GM12878 (cell line): ENCODE measurements around the gene AK8. TPM values are rescaled to one million over a fixed set of nuclear protein-coding genes. Genes with fewer than 3 reads are reported as not detected.

Experiments used
- ATAC-seq: fragments of 200-7000 bp; cut with Tn5 transposase; 3 replicates; pipeline ENCODE4 v1.9.1; 2020; ENCODE audit warnings: mild to moderate bottlenecking, moderate library complexity
- BruUV-seq: library from RNA; stranded (reverse); fragments of 400-500 nt; replicated peaks from 2 replicates; lab custom pipeline; 2021; lab: Mats Ljungman, UMichigan
- CTCF ChIA-PET: fragments of 300-600 bp; sonication (Branson Sonifier 250); formaldehyde crosslinking; extraction: SDS; loops from one replicate; lab custom pipeline; 2021; ENCODE audit warnings: inconsistent platforms; lab: Yijun Ruan, JAX
- POLR2A ChIA-PET: fragments of 350-600 bp; formaldehyde crosslinking; extraction: SDS; loops from one replicate; lab custom pipeline; 2021; ENCODE audit warnings: inconsistent platforms; lab: Charles Lee
- RAD21 ChIA-PET: fragments of 300-600 bp; sonication (Branson Sonifier 250); formaldehyde crosslinking; loops from one replicate; lab custom pipeline; 2023; ENCODE audit warnings: antibody characterized with exemption; ENCODE audit not compliant: unreplicated experiment; lab: Charles Lee
- SMC1A ChIA-PET: fragments of 300-600 bp; sonication (Branson Sonifier 250); formaldehyde crosslinking; loops from one replicate; lab custom pipeline; 2023; ENCODE audit not compliant: unreplicated experiment, uncharacterized antibody; lab: Charles Lee
- DNase-seq: peaks from one replicate; pipeline ENCODE4 v3.0.0-alpha.2; 2011; ENCODE audit warnings: low read depth, low spot score
- FAIRE-seq: peaks from 3 replicates; lab custom pipeline; 2011; peaks lifted over from hg19 to GRCh38; lab: Jason Lieb, UNC
- H2AFZ ChIP-seq: 2 replicates; pipeline ENCODE4 v1.6.0; 2011; ENCODE audit warnings: low read depth, low read length, control low read depth; ENCODE audit not compliant: control insufficient read depth
- H3K27ac ChIP-seq: 2 replicates; pipeline ENCODE4 v1.5.1; 2011; ENCODE audit warnings: control low read depth; ENCODE audit not compliant: control insufficient read depth, insufficient read depth
- H3K27me3 ChIP-seq, 2 experiments: replicated peaks in 1 of 2; 2 replicates each; pipeline versions ENCODE4 v1.6.0 to v1.6.1; 2011; ENCODE audit warnings: low read length in 1 of 2; ENCODE audit not compliant: control insufficient read depth in 2 of 2, insufficient read depth in 2 of 2
- H3K36me3 ChIP-seq, 2 experiments: 2 replicates each; pipeline ENCODE4 v1.5.1; 2011; ENCODE audit warnings: low read length in 1 of 2; ENCODE audit not compliant: control insufficient read depth in 2 of 2, insufficient read depth in 2 of 2
- H3K4me1 ChIP-seq: 2 replicates; pipeline ENCODE4 v1.6.1; 2011; ENCODE audit warnings: mild to moderate bottlenecking, low read length, moderate library complexity, mixed read lengths; ENCODE audit not compliant: control insufficient read depth, insufficient read depth
- H3K4me2 ChIP-seq: 2 replicates; pipeline ENCODE4 v1.6.0; 2011; ENCODE audit warnings: control low read depth; ENCODE audit not compliant: control insufficient read depth, insufficient read depth
- H3K4me3 ChIP-seq: fragments of 200-600 bp; sonication (generic); 2 replicates; pipeline ENCODE4 v1.5.1; 2016
- H3K79me2 ChIP-seq: 2 replicates; pipeline ENCODE4 v1.6.0; 2011; ENCODE audit warnings: low read length; ENCODE audit not compliant: control insufficient read depth, insufficient read depth
- H3K9ac ChIP-seq: 2 replicates; pipeline ENCODE4 v1.8.0; 2011; ENCODE audit warnings: low read length, control low read depth, mixed read lengths; ENCODE audit not compliant: control insufficient read depth, insufficient read depth
- H3K9me3 ChIP-seq: replicated peaks from 3 replicates; pipeline ENCODE4 v1.5.1; 2011; ENCODE audit warnings: mild to moderate bottlenecking, low read length; ENCODE audit not compliant: control insufficient read depth, insufficient read depth
- H4K20me1 ChIP-seq: 2 replicates; pipeline ENCODE4 v1.6.0; 2011; ENCODE audit not compliant: control insufficient read depth, insufficient read depth
- CREB1 ChIP-seq: IDR thresholded peaks from 2 replicates; pipeline ENCODE4 v1.6.1; 2012; ENCODE audit warnings: low read depth, mild to moderate bottlenecking, inconsistent platforms
- ESRRA ChIP-seq: IDR thresholded peaks from 2 replicates; pipeline ENCODE4 v1.6.1; 2012; ENCODE audit warnings: mild to moderate bottlenecking, low read length, improper control_type of control experiment
- GABPA ChIP-seq: IDR thresholded peaks from 2 replicates; pipeline ENCODE4 v1.6.1; 2014; ENCODE audit warnings: antibody characterized with exemption, low read depth, mild to moderate bottlenecking, inconsistent platforms
- HSF1 ChIP-seq: fragments of 150-350 bp; IDR thresholded peaks from 2 replicates; pipeline ENCODE4 v1.6.1; 2014; ENCODE audit warnings: mild to moderate bottlenecking, low read depth, low read length
- IKZF2 ChIP-seq, 2 experiments: fragments of 450-650 bp; IDR thresholded peaks; 2 replicates each; pipeline ENCODE4 v1.6.1; 2017; ENCODE audit warnings: mild to moderate bottlenecking in 2 of 2, moderate library complexity in 2 of 2
- IRF5 ChIP-seq: fragments of 450-650 bp; IDR thresholded peaks from 2 replicates; pipeline ENCODE4 v1.6.1; 2017; ENCODE audit warnings: borderline replicate concordance
- KLF5 ChIP-seq: fragments of 450-650 bp; IDR thresholded peaks from 2 replicates; pipeline ENCODE4 v1.6.1; 2014; ENCODE audit warnings: mild to moderate bottlenecking; ENCODE audit not compliant: partially characterized antibody
- NR2C1 ChIP-seq: fragments of 450-650 bp; IDR thresholded peaks from 2 replicates; pipeline ENCODE4 v1.6.1; 2017; ENCODE audit warnings: antibody characterized with exemption, mild to moderate bottlenecking, moderate library complexity
- NRF1 ChIP-seq: conservative IDR thresholded peaks from 2 replicates; pipeline ENCODE4 v1.6.1; 2011; ENCODE audit warnings: mild to moderate bottlenecking, low read depth, low read length, improper control_type of control experiment
- POLR2A ChIP-seq: IDR thresholded peaks from 2 replicates; pipeline ENCODE4 v1.6.1; 2011; ENCODE audit warnings: low read depth, mild to moderate bottlenecking, low read length
- POU2F2 ChIP-seq: IDR thresholded peaks from 3 replicates; pipeline ENCODE4 v1.6.1; 2011; ENCODE audit warnings: low read depth, mild to moderate bottlenecking, low read length, borderline replicate concordance
- RAD21 ChIP-seq: IDR thresholded peaks from 2 replicates; pipeline ENCODE4 v1.6.1; 2011; ENCODE audit warnings: mild to moderate bottlenecking, low read depth, low read length, moderate library complexity; ENCODE audit not compliant: insufficient read depth
- RELA ChIP-seq: fragments of 450-650 bp; IDR thresholded peaks from 2 replicates; pipeline ENCODE4 v1.8.0; 2014; ENCODE audit warnings: borderline replicate concordance; ENCODE audit not compliant: partially characterized antibody
- SRF ChIP-seq, 2 experiments: IDR thresholded peaks; 2 replicates each; pipeline ENCODE4 v1.6.1; 2011; ENCODE audit warnings: low read depth in 2 of 2, low read length in 2 of 2, mild to moderate bottlenecking in 1 of 2, moderate library complexity in 1 of 2
- SUPT20H ChIP-seq: IDR thresholded peaks from 2 replicates; pipeline ENCODE4 v1.6.1; 2011; ENCODE audit warnings: low read depth, mild to moderate bottlenecking, low read length, moderate library complexity, borderline replicate concordance; ENCODE audit not compliant: control insufficient read depth
- YBX1 ChIP-seq: fragments of 450-650 bp; IDR thresholded peaks from 2 replicates; pipeline ENCODE4 v1.6.1; 2016; ENCODE audit warnings: antibody characterized with exemption
- ZBTB33 ChIP-seq: fragments of 450-650 bp; IDR thresholded peaks from 2 replicates; pipeline ENCODE4 v1.6.1; 2017; ENCODE audit warnings: mild to moderate bottlenecking
- WGBS: methylation state at CpG from one replicate; pipeline ENCODE4 v1.1.6; 2016; ENCODE audit warnings: low lambda C conversion rate; ENCODE audit not compliant: insufficient replicate concordance, insufficient coverage; ENCODE audit errors: missing lambda C conversion rate; 5-methylcytosine and 5-hydroxymethylcytosine counted together
- in situ Hi-C: fragments of 300-500 bp; cut with MboI; formaldehyde crosslinking; loops from 9 replicates; pipeline ENCODE4 v1.14.3; 2018; ENCODE audit warnings: mixed read lengths
- intact Hi-C: fragments of 100-400 bp; cut with micrococcal nuclease; formaldehyde crosslinking; loops from one replicate; pipeline ENCODE4 v1.14.2; 2022; ENCODE audit not compliant: unreplicated experiment
- polyA plus RNA-seq, 11 experiments: library from polyadenylated mRNA; depleted of rRNA in 4 of 11; unstranded in 6 of 11; stranded (reverse) in 5 of 11; fragments of >200 nt; fragmentation: Nextera tagmentation in 4 of 11; fragmentation: Illumina TruSeq in 1 of 11; extraction: Ambion mirVana in 4 of 11; extraction: Trizol in 1 of 11; gene quantifications; 1 replicate in 1 of 11; 2 replicates in 10 of 11; pipeline versions ENCODE4 v1.2.1 to v1.2.3, GENCODE V29; 2011 to 2016; ENCODE audit warnings: inconsistent platforms in 2 of 11, missing spikeins in 2 of 11, low read depth in 1 of 11
- total RNA-seq, 4 experiments: library from RNA; depleted of rRNA in 3 of 4; stranded (reverse); fragments of >200 nt in 3 of 4; fragmentation: Illumina TruSeq in 1 of 4; extraction: Trizol in 1 of 4; gene quantifications; 2 replicates each; pipeline versions ENCODE4 v1.2.1 to v1.2.3, GENCODE V29; 2013 to 2021

The AK8 gene
- total and polyA plus RNA-seq, 10 of the 15 experiments (the other 5 are each of a cell fraction or from before 2014, with no cell fraction given), result 0.03 to 0.12 (median 0.06) TPM; not detected in 5

GRCh38 chr9:132730054-132731033, 147.7 kb downstream of the AK8 start:
- TF ChIP-seq RELA (no peak), NRF1 (no peak), NR2C1 (no peak), IRF5 (no peak), POLR2A (no peak), POU2F2 (no peak), YBX1 (no peak), CREB1 (no peak), HSF1 (no peak), SRF (IDR thresholded peaks at IDR 0.05; ENCODE audit: low read depth in 2 of 2, low read length in 2 of 2) (no peak), GABPA (no peak), IKZF2 (IDR thresholded peaks at IDR 0.05) (no peak), ESRRA (no peak), SUPT20H (no peak), ZBTB33 (no peak), KLF5 (no peak), RAD21 (no peak)
- POLR2A ChIA-PET, result no interaction called here
- H3K79me2 ChIP-seq, result no peaks in the 10 kb centered on the region
- H3K9me3 ChIP-seq, result no peaks in the 10 kb centered on the region
- FAIRE-seq, result no peak
- no peaks in the 10 kb centered on the region for H3K36me3 ChIP-seq
- WGBS, result 30% methylated on average over 16 of the region's 16 CpGs
- no peaks in the 10 kb centered on the region for H3K4me1 ChIP-seq
- in situ Hi-C loops (no loop called here), intact Hi-C loops (no loop called here)
- H4K20me1 ChIP-seq, result no peaks in the 10 kb centered on the region
- H2AFZ ChIP-seq, result no peak overlapping the region
- H3K4me2 ChIP-seq, result no peak overlapping the region
- CTCF ChIA-PET, result no interaction called here
- BruUV-seq, result no TSS peak
- SMC1A ChIA-PET, result no interaction called here
- H3K27me3 ChIP-seq, result peaks cover 0 to 4% of the 10 kb centered on the region in 2 experiments; a peak in 2 of 4 replicates
- H3K27ac ChIP-seq, result no peak overlapping the region
- no peak overlapping the region for H3K9ac ChIP-seq
- no peak for DNase-seq
- ATAC-seq, result no peak
- RAD21 ChIA-PET, result no interaction called here
- no peak overlapping the region for H3K4me3 ChIP-seq
